ENCODE results near the gene APP. TPM values are rescaled to one million over a fixed set of nuclear protein-coding genes. Genes with fewer than 3 reads are reported as not detected.
A peak's percentile ranks its signal among the peaks of the same experiment; 100 is the strongest.

The APP gene
- total and polyA plus RNA-seq, 7 donors = 71.7 to 355 (median 270) TPM

GRCh38 chr21:26060335-26061115 is 110.0 kb downstream of the APP start:
- peak overlapping the region; percentile 12 to 62 (median 39) for H3K27ac ChIP-seq

GRCh38 chr21:26057477-26058170 is 112.9 kb downstream of the APP start:
- Histone ChIP-seq H3K36me3 (no peaks in the 10 kb centered on the region), H3K9me3 (no peaks in the 10 kb centered on the region), H3K4me1 (peaks cover 0 to 17% (median 11%) of the 10 kb centered on the region in 4 donors), H3K27me3 (no peaks in the 10 kb centered on the region), H3K27ac (no peak overlapping the region), H3K4me3 (no peak overlapping the region)
- DNase-seq = no peak
- WGBS, 2 donors = 85 to 92% methylated on average over 6 of the region's 6 CpGs
- intact Hi-C loops (cut with DNase I) = no loop called here
- TF ChIP-seq EP300 (IDR thresholded peaks at IDR 0.05) = no peak
- TF ChIP-seq POLR2AphosphoS5 (IDR thresholded peaks at IDR 0.05) = no peak

More at GRCh38 chr21:26060335-26061115, 110.0 kb downstream of the APP start:
- DNase-seq = no peak
- 88% methylated on average over 7 of the region's 7 CpGs for WGBS, 2 donors
- TF ChIP-seq POLR2AphosphoS5 (IDR thresholded peaks at IDR 0.05) (no peak), CTCF (IDR thresholded peaks at IDR 0.05) (no peak), EP300 (IDR thresholded peaks at IDR 0.05) (no peak), POLR2A (IDR thresholded peaks at IDR 0.05) (no peak)
- peaks cover 0 to 17% (median 9%) of the 10 kb centered on the region in 4 donors for H3K4me1 ChIP-seq
- intact Hi-C loops (cut with DNase I) = no loop called here
- no peaks in the 10 kb centered on the region for H3K36me3 ChIP-seq
- no peaks in the 10 kb centered on the region for H3K27me3 ChIP-seq
- no peaks in the 10 kb centered on the region for H3K9me3 ChIP-seq
- no peak overlapping the region for H3K4me3 ChIP-seq

GRCh38 chr21:26055841-26056264 is 114.7 kb downstream of the APP start:
- intact Hi-C loops (cut with DNase I) = no loop called here
- Histone ChIP-seq H3K27me3 (no peaks in the 10 kb centered on the region), H3K9me3 (no peaks in the 10 kb centered on the region), H3K27ac (no peak overlapping the region), H3K4me3 (no peak overlapping the region), H3K36me3 (peaks cover 0 to 15% (median 3%) of the 10 kb centered on the region in 4 donors), H3K4me1 (peaks cover 0 to 15% (median 8%) of the 10 kb centered on the region in 4 donors)
- no peak for TF ChIP-seq EP300 (IDR thresholded peaks at IDR 0.05)
- TF ChIP-seq POLR2A (IDR thresholded peaks at IDR 0.05) = no peak
- TF ChIP-seq CTCF (IDR thresholded peaks at IDR 0.05) = no peak
- no peak for TF ChIP-seq POLR2AphosphoS5 (IDR thresholded peaks at IDR 0.05)
- no peak for DNase-seq
- WGBS, 2 donors = 70 to 76% methylated on average over 5 of the region's 5 CpGs

GRCh38 chr21:26055010-26055409 is 115.6 kb downstream of the APP start:
- 11 to 51% methylated on average over 2 of the region's 2 CpGs for WGBS, 2 donors
- TF ChIP-seq EP300 (IDR thresholded peaks at IDR 0.05) (no peak), CTCF (IDR thresholded peaks at IDR 0.05) (no peak), POLR2AphosphoS5 (IDR thresholded peaks at IDR 0.05) (no peak), POLR2A (IDR thresholded peaks at IDR 0.05) (no peak)

GRCh38 chr21:26052057-26052456 is 118.5 kb downstream of the APP start:
- TF ChIP-seq POLR2A (IDR thresholded peaks at IDR 0.05) = no peak
- TF ChIP-seq EP300 (IDR thresholded peaks at IDR 0.05) = no peak
- TF ChIP-seq CTCF (IDR thresholded peaks at IDR 0.05) = no peak
- no peak for TF ChIP-seq POLR2AphosphoS5 (IDR thresholded peaks at IDR 0.05)
- WGBS, 2 donors = 97 to 99% methylated on average over 2 of the region's 2 CpGs
- H3K36me3 ChIP-seq = peaks cover 0 to 48% (median 5%) of the 10 kb centered on the region in 4 donors

More at GRCh38 chr21:26055010-26055409, 115.6 kb downstream of the APP start:
- no peak overlapping the region for H3K4me3 ChIP-seq
- H3K9me3 ChIP-seq = no peaks in the 10 kb centered on the region
- peaks cover 0 to 24% (median 5%) of the 10 kb centered on the region in 4 donors for H3K36me3 ChIP-seq
- H3K27me3 ChIP-seq = no peaks in the 10 kb centered on the region
- H3K4me1 ChIP-seq = peaks cover 0 to 15% (median 6%) of the 10 kb centered on the region in 4 donors
- no peak overlapping the region for H3K27ac ChIP-seq
- intact Hi-C loops (cut with DNase I) = no loop called here
- no peak for DNase-seq

More at GRCh38 chr21:26052057-26052456, 118.5 kb downstream of the APP start:
- no peaks in the 10 kb centered on the region for H3K27me3 ChIP-seq
- intact Hi-C loops (cut with DNase I) = no loop called here
- DNase-seq = no peak
- no peaks in the 10 kb centered on the region for H3K9me3 ChIP-seq
- H3K4me1 ChIP-seq = peaks cover 0 to 11% (median 3%) of the 10 kb centered on the region in 4 donors
- no peak overlapping the region for H3K27ac ChIP-seq
- H3K4me3 ChIP-seq = no peak overlapping the region
